D721Med (cell line): Measurements from ENCODE around the gene SPTBN1.

ENCODE experiments used
- DNase-seq: peaks from one replicate; pipeline ENCODE4 v3.0.0; 2011; ENCODE audit warnings: low spot score; ENCODE audit not compliant: insufficient read length
- FAIRE-seq: peaks from 2 replicates; lab custom pipeline; 2011; peaks lifted over from hg19 to GRCh38; lab: Jason Lieb, UNC
- TF ChIP-seq, protein P1 (sequence below): IDR thresholded peaks from 2 replicates; pipeline ENCODE4 v1.5.1; 2012; ENCODE audit warnings: mild to moderate bottlenecking, control low read depth; ENCODE audit not compliant: insufficient read depth; ENCODE audit errors: missing control alignments

Gene SPTBN1

DNA sequence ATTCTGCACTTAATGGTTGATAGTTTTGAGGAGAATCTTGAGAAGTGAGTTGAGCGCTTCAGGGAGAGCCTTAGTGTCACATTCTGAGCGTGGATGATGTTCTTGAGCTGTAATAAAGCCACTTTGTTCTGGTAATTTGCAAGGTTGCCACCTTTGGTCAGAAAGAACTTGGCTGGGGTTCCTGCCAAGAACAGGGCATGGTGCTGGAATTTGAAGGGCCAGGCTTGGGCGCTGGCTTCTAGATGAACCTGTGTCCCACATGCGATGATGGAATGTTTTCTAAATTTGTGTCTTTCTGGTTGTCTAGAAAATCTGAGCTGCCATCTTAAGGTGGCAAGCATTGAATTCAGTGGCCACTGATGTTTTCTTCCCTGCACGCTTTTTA is 143.2 kb downstream of the SPTBN1 start:
- FAIRE-seq (no peak), DNase-seq (no peak)
- TF ChIP-seq, protein P1, sequence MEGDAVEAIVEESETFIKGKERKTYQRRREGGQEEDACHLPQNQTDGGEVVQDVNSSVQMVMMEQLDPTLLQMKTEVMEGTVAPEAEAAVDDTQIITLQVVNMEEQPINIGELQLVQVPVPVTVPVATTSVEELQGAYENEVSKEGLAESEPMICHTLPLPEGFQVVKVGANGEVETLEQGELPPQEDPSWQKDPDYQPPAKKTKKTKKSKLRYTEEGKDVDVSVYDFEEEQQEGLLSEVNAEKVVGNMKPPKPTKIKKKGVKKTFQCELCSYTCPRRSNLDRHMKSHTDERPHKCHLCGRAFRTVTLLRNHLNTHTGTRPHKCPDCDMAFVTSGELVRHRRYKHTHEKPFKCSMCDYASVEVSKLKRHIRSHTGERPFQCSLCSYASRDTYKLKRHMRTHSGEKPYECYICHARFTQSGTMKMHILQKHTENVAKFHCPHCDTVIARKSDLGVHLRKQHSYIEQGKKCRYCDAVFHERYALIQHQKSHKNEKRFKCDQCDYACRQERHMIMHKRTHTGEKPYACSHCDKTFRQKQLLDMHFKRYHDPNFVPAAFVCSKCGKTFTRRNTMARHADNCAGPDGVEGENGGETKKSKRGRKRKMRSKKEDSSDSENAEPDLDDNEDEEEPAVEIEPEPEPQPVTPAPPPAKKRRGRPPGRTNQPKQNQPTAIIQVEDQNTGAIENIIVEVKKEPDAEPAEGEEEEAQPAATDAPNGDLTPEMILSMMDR, result no peak

GRCh38 chr2:54599914-54600313 is 143.8 kb downstream of the SPTBN1 start:
- FAIRE-seq, result no peak
- DNase-seq, result no peak
- TF ChIP-seq, protein P1, result no peak

DNA sequence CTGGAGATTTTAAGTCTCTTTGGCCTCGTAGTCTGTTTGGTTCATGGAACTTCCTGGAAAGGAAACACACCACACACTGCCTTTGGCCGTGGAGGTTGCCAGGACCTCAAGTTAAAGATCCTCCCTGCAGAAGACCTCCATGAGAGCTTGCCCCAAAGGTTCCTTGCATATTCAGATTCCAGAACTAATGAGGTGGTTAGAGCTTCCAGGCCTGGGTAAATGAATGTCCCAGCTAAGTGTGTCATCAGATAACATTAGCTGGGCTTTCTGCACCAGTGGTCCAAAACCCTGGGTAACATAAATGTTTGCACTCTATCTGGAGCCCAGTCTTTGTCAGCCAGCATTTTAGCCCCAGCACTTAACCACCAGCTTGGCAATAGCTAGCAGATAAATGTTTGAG is 145.2 kb downstream of the SPTBN1 start:
- TF ChIP-seq, protein P1, result no peak
- DNase-seq (no peak), FAIRE-seq (no peak)

DNA sequence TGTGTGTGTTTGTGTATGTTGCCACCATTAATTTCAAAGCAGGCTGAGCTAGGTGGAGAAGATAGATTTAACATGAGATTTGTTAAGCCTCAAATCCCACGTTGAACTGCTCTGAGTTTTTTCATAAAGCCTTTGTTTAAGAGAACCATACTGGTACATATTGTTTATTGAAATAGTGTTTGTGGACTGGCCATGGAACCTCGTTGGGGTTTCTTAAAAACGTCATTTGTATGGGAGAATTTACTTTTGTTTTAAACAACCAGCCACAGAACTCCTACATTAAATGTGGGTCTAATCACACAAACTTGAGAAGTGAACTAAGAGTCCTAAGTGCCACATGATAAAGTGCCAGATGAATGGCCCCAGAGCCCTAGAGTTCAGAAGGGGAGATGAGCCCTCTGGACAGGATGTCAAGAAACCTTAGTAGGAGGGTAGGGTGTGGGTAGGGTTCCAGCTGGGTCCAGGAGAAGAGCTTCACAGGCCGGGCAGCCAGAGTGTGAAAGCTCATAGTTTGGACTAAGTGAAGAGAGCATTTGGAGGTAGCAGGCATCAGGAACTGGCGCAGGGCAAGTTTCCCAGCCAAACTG is 146.7 kb downstream of the SPTBN1 start:
- TF ChIP-seq, protein P1, result no peak
- no peak for FAIRE-seq
- DNase-seq, result no peak

DNA sequence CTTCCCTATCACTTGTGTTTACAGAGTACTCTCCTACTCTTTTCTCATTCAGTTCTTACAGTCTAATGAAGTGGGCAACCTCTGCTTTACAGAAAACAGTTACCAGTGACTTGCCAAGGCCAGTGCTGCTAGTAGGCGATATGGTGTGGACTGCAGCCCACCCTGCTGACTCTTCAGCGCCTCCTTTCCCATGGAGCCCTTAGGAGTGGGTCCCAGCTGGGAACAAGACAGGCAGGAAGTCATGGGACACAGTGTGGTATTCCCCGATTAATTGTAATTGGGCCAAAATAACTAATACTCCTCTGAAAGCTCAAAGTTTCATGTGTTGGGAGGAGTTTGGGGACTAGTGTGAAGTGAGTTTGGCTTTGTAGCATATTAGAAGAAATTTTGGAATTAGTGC is 147.2 kb downstream of the SPTBN1 start:
- TF ChIP-seq, protein P1, result no peak
- DNase-seq, result no peak
- FAIRE-seq, result no peak

DNA sequence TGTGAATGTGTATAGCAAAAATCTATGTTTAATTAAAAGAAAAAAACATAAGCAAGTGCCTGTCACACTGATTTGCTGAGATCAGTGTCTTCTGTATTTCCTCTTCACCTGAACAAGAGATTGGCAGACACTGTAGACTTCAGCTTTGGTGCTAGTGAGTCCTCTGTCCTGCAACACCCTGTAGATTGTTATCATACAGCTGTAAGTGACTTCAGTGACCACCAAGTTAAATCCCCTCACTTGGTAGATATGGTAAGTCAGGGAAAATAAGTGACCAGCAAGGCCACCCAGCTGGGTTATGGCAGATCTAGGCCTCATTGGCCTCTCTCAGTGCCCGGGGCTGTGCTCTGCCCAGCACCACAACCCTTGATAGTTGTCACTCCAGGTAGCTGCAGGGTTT is 147.7 kb downstream of the SPTBN1 start:
- no peak for DNase-seq
- TF ChIP-seq, protein P1, result no peak
- FAIRE-seq, result no peak

GRCh38 chr2:54604871-54605270 is 148.7 kb downstream of the SPTBN1 start:
- FAIRE-seq (no peak), DNase-seq (no peak)
- TF ChIP-seq, protein P1, result no peak
